Stimulated activated CD4-positive, alpha-beta T cell treated with anti-CD3 and anti-CD28 coated beads, Interleukin-12 subunit alpha, Interleukin-12 subunit beta, amount 100 ng/mL, for 24 hours (primary cell): ENCODE measurements around the gene SNX15.

Experiments used
- DNase-seq, 2 experiments: peaks; one replicate each; pipeline ENCODE4 v3.0.0-alpha.2; 2020; ENCODE audit warnings: low read depth in 2 of 2

SNX15 gene

DNA sequence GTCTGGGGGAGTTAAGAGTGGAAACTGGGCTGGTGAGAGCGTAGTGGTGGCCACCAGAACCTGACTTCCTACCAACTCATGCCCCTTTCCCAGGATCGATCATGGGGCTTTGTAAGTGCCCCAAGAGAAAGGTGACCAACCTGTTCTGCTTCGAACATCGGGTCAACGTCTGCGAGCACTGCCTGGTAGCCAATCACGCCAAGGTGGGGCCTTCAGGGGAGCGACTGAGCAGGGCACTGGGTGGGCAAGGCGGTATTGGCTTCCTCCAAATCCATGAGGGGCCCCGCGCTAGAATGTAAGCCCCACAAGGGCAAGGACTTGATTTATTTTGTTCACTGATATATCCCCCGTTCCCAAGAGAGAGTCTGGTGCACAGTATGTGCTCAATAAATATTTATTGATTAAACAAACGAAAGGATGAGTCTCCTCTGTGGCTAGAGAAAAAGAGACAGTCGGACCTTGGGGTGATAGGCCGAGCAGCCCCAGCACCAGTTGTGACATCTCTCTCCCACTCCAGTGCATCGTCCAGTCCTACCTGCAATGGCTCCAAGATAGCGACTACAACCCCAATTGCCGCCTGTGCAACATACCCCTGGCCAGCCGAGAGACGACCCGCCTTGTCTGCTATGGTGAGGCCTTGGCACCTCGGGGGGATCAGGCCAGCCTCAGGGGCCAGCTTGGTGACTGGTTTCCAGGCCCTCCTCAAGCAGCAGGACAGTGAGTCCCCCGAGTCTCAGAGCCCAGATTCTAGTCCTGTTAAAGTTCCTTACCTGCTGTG is 57.5 kb downstream of the SNX15 start:
- DNase-seq: no peak

DNA sequence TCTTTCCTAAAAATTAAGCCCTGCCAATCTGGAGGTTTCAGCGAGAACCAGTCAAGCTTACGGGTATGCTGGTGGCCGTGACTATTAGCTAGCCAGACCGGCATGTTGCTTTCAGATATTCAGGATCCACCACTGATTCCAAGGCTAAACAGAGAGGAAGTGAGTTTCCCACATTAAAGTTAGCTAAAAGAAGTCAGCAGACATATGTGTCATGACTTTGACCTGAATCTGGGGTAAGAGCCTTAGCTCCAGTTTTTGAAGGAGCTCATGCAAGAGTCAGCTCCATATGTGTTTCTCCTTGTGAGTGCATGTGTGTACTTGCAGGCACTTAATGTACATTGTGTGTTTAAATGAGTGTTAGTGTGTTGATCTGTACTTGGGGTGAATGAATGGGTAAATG is 58.2 kb downstream of the SNX15 start:
- no peak for DNase-seq

DNA sequence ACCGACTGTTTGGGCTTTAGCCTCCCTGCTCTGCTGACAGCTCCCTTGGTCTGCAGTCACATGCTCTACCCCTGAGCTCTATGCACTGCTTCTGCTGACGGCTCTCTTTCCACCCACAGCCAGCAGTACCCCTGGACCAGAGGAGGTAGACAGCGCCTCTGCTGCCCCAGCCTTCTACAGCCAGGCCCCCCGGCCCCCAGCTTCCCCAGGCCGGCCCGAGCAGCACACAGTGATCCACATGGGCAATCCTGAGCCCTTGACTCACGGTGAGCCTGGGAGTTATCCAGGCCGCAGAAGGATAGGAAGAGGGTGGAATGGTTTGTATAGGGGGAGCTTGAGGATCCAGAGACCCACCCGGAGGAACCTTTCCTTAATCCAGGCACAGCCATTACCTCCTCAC is 59.6 kb downstream of the SNX15 start:
- no peak for DNase-seq

DNA sequence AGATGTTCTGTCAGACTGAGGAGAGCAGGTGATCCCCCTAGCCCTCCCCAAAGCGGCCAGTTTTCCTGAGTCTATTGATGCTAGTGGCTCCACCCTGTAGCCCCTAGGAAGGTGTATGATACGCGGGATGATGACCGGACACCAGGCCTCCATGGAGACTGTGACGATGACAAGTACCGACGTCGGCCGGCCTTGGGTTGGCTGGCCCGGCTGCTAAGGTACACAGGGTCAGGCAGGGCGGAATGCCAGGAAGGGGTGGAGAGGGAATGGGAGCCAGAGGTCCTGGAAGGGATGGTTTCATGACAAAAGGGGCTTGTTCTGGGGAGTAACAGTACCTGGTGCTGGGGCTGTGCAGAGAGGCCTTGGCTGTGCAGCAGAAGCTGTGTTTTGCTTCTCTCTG is 60.0 kb downstream of the SNX15 start:
- DNase-seq: no peak

DNA sequence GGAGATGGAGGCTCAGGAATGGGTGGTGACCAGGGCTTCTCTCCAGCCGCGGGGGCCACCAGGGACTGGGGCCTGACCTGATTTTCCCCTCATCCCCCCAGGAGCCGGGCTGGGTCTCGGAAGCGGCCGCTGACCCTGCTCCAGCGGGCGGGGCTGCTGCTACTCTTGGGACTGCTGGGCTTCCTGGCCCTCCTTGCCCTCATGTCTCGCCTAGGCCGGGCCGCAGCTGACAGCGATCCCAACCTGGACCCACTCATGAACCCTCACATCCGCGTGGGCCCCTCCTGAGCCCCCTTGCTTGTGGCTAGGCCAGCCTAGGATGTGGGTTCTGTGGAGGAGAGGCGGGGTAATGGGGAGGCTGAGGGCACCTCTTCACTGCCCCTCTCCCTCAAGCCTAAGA is 60.6 kb downstream of the SNX15 start:
- no peak for DNase-seq

DNA sequence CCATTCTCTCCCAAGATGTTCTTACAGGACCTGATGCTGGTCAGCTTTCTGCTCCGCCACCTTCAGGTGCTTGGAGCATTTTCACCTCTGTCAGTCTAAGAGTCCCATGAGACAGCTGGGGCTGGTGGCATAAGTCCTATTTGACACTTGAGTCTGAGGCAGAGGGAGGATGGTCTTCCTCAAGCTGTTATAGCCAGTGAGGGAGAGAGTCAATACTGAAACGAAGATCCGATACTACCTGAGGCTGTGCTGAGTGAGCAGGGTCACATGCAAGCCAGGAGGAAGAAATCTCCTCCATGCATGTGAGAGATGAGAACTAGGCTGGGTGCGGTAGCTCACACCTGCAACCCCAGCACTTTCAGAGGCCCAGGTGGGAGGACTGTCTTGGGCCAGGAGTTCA is 62.4 kb downstream of the SNX15 start:
- DNase-seq: no peak
